HuH-7.5 (cell line): ENCODE data around the gene TAX1BP3.

Experiments used
- DNase-seq: peaks from one replicate; pipeline ENCODE4 v3.0.0; 2011; ENCODE audit warnings: low spot score

Gene TAX1BP3

DNA sequence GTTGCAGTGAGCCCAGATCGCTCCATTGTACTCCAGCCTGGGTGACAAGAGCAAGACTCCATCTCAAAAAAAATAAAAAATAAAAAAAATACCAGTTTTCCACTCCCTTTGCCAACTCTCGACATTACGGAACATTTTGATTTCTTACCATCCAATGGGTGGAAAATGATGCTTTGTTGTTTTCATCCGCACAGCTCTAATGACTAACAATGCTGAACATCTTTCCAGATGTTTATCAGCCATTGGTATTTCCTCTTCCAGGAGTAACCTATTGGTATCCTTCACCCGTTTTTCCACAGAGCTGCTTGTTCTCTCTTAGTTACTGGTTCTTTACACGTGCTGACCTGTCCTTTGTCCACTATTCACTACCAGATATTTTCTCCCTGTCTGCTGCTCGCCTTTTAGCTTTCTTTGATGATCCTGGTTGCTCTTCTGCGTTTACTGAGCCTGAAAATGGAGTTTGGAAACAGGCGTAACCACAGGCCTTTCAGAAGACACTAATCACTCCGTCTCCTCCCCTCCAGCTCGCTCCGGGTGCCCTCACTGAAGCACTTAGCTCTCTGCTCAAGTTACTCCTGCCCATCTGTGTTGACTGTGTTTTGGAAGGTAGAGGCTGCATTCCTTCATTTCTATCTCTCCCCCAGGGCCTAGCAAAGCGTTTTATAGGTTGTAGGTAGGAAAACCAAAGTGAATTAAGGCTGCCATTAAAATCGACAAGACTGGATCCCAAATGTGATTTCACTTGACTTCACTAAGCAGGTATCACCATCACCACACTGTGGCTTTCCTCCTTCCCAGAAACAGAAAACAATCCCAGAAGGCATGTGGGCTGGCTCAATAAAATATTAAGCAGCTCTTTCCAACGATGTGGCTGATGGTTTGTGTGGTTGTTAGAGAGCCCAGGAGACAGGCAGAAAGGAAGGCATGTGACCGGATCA, 41.3 kb downstream of the TAX1BP3 start:
- no peak for DNase-seq

DNA sequence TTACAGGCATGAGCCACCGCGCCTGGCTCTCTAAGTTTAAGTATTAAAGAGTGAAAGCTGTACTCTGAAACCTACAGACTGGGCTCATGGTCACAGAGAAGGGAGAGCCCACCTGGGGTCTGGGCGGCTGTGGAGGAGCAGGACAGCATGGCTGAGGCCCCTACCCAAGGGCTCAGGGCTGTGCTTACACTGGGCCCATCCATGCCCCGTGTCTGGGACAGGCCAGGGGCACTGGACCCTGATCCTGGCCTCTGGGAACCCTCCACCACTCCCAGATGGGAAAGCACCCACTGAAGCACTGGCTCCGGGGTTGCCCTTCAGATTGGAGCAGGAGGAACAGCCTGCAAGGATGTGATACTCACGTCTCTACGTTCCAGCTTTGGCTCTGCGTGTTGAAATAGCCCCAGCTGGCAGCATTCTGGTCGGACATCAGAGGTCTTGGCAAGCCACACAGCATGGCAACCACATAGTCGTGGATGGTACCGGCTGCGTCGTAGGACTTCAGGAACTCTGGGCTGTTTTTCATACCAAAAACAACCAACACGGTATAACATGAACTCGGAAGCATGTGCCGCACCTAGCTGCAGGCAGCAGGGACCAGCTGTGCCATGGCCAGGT, 45.3 kb downstream of the TAX1BP3 start:
- DNase-seq = no peak

DNA sequence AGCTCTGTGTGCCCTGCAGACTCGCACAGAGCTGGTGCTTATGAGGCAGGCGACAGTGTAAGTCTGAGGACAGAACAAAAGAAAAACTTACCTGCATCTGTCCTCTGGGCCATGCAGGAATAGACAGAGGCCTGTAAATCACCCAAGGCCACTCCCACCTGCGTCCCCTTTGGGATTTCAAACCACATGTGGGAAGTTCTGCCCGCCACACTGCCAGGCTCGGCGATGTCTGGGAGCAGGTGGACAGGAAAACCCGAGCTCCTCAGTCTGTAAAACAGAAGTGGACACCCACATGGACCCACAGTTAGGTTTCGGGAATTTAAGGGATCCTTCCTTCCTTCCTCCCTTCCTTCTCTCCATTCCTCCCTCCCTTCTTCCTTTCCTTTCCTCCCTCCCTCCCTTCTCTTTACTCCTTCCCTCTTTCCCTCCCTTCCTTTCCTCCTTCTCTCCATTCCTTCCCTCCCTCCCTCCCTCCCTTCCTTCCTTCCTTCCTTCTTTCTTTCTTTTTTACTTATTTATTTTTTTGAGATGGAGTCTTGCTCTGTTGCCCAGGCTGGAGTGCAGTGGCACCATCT, 47.1 kb downstream of the TAX1BP3 start:
- DNase-seq = no peak

DNA sequence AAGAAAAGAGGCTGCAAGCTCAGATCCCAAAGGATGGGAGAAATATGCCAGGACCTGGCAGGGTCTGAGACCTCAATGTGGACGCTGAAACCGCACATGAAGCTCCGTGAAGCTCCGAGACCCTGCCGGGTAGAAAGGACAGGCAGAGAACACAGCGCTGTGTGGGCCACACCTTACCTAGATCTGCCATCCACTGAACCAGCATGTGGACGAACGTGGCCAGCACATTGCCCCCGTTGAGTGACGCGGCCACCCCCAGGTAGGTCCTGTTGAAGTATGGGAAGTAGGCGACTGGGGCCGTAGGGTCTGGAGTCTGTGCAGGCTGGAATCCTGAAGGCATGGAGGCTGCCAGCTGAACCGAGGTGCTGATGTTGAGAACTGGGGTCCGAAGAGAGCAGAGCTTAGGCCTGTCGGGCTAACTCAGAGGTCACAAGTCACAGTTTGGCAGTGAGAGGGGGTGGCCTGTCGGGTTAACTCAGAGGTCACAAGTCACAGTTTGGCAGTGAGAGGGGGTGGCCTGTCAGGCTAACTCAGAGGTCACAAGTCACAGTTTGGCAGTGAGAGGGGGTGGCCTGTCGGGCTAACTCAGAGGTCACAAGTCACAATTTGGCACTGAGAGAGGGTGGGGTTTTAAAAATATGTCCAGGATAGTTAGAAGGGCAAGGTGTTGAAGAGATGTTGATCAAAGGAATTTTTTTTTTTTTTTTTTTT, 53.1 kb downstream of the TAX1BP3 start:
- DNase-seq = no peak

DNA sequence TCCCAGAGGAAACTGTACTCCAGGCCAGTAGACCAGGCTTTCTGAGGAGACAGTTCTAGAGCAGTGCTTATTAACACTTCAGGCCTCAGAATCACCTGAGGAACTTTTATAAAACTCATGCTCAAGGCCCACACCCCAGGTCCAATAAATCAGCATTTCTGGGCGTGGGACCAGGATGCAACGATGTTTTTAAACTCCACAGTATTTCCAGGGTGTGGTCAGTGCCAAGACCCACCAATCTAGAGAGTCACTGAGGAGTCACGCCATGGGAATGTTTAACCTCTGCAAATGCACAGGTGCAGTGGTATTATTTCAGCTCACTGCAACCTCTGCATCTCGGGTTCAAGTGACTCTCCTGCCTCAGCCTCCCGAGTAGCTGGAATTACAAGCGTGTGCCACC, 55.3 kb downstream of the TAX1BP3 start:
- DNase-seq = no peak
